ENCODE measurements around the gene CDHR3.

Gene CDHR3

DNA sequence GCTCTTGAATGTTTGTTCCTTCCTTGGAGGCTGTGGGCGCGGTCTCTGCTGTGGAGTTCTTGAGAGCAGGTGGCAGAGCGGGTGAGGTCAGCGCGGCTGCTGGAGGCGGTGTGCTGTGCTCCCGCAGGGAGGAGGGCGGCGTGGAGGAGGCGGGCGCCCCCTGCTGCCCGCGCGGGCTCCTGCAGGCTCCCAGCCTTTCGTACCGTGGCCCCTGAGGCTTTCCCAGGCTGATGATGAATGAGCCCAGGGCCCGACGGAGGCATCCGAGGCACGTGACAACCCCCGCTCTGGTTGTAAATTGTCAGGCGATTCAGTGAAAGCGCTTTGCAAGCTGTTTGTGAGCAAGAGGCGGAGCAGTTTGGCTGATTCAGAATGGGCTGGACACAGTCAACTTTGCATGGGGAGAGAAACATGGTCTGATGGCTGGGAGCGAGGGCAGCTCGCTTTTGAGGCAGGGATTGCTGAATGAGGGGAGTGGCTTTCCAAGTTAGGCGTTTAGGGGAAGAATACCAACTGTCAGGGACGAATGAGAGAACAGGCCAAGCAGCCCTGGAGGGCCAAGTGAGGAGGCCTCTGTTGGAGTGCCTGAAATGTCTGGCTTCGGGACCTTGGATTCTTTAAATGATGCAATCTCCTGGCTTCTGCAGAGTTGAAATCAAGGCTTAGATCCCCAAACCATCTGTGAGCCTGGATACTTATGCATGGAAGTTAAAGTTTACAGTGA, 46.6 kb downstream of the CDHR3 start:
- no peak overlapping the region for H3K4me3 ChIP-seq (ENCODE audit: low read length, poor library complexity, severe bottlenecking)
- no peaks in the 10 kb centered on the region for H3K4me1 ChIP-seq (ENCODE audit: insufficient read depth, low read length, poor library complexity, severe bottlenecking)
- H4K20me1 ChIP-seq (ENCODE audit: insufficient read depth, low read length, poor library complexity, severe bottlenecking): no peaks in the 10 kb centered on the region
- no peaks in the 10 kb centered on the region for H3K36me3 ChIP-seq (ENCODE audit: insufficient read depth, low read length)
- H3K9me2 ChIP-seq (replicated peaks; ENCODE audit: low read depth, low read length): no peaks in the 10 kb centered on the region
- H3K27me3 ChIP-seq (ENCODE audit: insufficient read depth, low read length, poor library complexity, severe bottlenecking): peaks cover 59% of the 10 kb centered on the region
- H3F3A ChIP-seq (ENCODE audit: low read depth): no peaks in the 10 kb centered on the region
- no peak for TF ChIP-seq EZH2phosphoT487 (IDR thresholded peaks at IDR 0.05; ENCODE audit: borderline replicate concordance)
- TF ChIP-seq, protein P1, sequence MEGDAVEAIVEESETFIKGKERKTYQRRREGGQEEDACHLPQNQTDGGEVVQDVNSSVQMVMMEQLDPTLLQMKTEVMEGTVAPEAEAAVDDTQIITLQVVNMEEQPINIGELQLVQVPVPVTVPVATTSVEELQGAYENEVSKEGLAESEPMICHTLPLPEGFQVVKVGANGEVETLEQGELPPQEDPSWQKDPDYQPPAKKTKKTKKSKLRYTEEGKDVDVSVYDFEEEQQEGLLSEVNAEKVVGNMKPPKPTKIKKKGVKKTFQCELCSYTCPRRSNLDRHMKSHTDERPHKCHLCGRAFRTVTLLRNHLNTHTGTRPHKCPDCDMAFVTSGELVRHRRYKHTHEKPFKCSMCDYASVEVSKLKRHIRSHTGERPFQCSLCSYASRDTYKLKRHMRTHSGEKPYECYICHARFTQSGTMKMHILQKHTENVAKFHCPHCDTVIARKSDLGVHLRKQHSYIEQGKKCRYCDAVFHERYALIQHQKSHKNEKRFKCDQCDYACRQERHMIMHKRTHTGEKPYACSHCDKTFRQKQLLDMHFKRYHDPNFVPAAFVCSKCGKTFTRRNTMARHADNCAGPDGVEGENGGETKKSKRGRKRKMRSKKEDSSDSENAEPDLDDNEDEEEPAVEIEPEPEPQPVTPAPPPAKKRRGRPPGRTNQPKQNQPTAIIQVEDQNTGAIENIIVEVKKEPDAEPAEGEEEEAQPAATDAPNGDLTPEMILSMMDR (conservative IDR thresholded peaks at IDR 0.05; ENCODE audit: low read length): peak; percentile 87
- no peak overlapping the region for H2AFZ ChIP-seq (ENCODE audit: low read length)
- no peak overlapping the region for H3K9ac ChIP-seq (ENCODE audit: low read depth, low read length, poor library complexity, severe bottlenecking)
- no peaks in the 10 kb centered on the region for H3K79me2 ChIP-seq (ENCODE audit: insufficient read depth, low read length)
- H3K4me2 ChIP-seq (ENCODE audit: low read depth, low read length, poor library complexity, severe bottlenecking): no peak overlapping the region
- no peaks in the 10 kb centered on the region; the same call in 1 of the 2 replicates for H3K9me3 ChIP-seq (ENCODE audit: insufficient read depth, low read depth, low read length)

DNA sequence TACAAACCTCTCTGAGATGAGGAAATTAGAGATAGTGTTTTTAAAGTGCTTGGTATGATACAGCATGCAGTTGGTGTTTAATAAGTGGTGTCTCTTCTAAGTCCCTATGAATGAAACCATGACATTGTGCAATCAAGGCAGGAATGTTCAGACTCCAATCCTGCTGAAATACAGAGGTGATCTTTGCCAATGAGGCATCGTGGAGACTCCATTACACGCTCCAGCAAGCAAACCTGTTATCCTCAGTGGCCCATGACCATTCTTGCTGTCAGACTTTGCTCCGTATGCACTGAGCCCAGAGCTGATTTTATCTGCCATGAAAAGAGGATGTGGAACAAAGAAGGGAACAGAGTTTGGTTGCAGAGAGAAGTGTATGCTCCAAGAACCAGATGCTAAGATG, 47.3 kb downstream of the CDHR3 start:
- H2AFZ ChIP-seq (ENCODE audit: low read length): no peak overlapping the region
- H3K27me3 ChIP-seq (ENCODE audit: insufficient read depth, low read length, poor library complexity, severe bottlenecking): peaks cover 60% of the 10 kb centered on the region
- H3F3A ChIP-seq (ENCODE audit: low read depth): no peaks in the 10 kb centered on the region
- H4K20me1 ChIP-seq (ENCODE audit: insufficient read depth, low read length, poor library complexity, severe bottlenecking): no peaks in the 10 kb centered on the region
- no peaks in the 10 kb centered on the region for H3K4me1 ChIP-seq (ENCODE audit: insufficient read depth, low read length, poor library complexity, severe bottlenecking)
- no peaks in the 10 kb centered on the region for H3K36me3 ChIP-seq (ENCODE audit: insufficient read depth, low read length)
- no peak overlapping the region for H3K9ac ChIP-seq (ENCODE audit: low read depth, low read length, poor library complexity, severe bottlenecking)
- no peaks in the 10 kb centered on the region; the same call in 1 of the 2 replicates for H3K9me3 ChIP-seq (ENCODE audit: insufficient read depth, low read depth, low read length)
- H3K9me2 ChIP-seq (replicated peaks; ENCODE audit: low read depth, low read length): no peaks in the 10 kb centered on the region
- no peak overlapping the region for H3K4me2 ChIP-seq (ENCODE audit: low read depth, low read length, poor library complexity, severe bottlenecking)
- H3K4me3 ChIP-seq (ENCODE audit: low read length, poor library complexity, severe bottlenecking): no peak overlapping the region
- no peaks in the 10 kb centered on the region for H3K79me2 ChIP-seq (ENCODE audit: insufficient read depth, low read length)
- no peak for TF ChIP-seq EZH2phosphoT487 (IDR thresholded peaks at IDR 0.05; ENCODE audit: borderline replicate concordance)
- TF ChIP-seq, protein P1 (conservative IDR thresholded peaks at IDR 0.05; ENCODE audit: low read length): no peak

DNA sequence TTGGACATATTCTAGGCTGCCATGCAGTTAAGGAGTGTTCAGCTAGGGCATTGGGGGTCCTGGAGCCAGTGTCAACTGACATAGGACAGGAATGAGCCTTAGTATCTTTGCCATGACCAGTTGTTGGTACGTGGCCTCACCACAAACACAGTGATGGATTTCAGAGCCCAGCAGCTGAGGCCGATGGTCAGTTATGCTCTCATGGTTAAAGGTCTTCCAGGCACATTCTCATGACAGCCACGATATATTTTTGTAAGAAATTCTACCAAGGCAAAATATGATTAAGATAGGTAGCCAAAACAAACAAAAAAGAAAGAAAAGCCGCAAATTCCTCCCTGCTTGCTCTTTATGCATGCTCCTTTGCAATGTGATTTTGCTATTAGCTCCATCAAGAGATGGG, 47.8 kb downstream of the CDHR3 start:
- Histone ChIP-seq H2AFZ (ENCODE audit: low read length) (no peak overlapping the region), H3K9me3 (ENCODE audit: insufficient read depth, low read depth, low read length) (no peaks in the 10 kb centered on the region; the same call in 1 of the 2 replicates), H3K9ac (ENCODE audit: low read depth, low read length, poor library complexity, severe bottlenecking) (no peak overlapping the region), H3F3A (ENCODE audit: low read depth) (no peaks in the 10 kb centered on the region), H3K4me3 (ENCODE audit: low read length, poor library complexity, severe bottlenecking) (no peak overlapping the region), H3K9me2 (replicated peaks; ENCODE audit: low read depth, low read length) (no peaks in the 10 kb centered on the region), H3K4me1 (ENCODE audit: insufficient read depth, low read length, poor library complexity, severe bottlenecking) (no peaks in the 10 kb centered on the region), H4K20me1 (ENCODE audit: insufficient read depth, low read length, poor library complexity, severe bottlenecking) (no peaks in the 10 kb centered on the region), H3K79me2 (ENCODE audit: insufficient read depth, low read length) (no peaks in the 10 kb centered on the region), H3K36me3 (ENCODE audit: insufficient read depth, low read length) (no peaks in the 10 kb centered on the region), H3K4me2 (ENCODE audit: low read depth, low read length, poor library complexity, severe bottlenecking) (no peak overlapping the region), H3K27me3 (ENCODE audit: insufficient read depth, low read length, poor library complexity, severe bottlenecking) (peaks cover 62% of the 10 kb centered on the region)
- no peak for TF ChIP-seq EZH2phosphoT487 (IDR thresholded peaks at IDR 0.05; ENCODE audit: borderline replicate concordance)
- TF ChIP-seq, protein P1 (conservative IDR thresholded peaks at IDR 0.05; ENCODE audit: low read length): no peak

Data from Loucy (cell line).